ENCODE measurements around the gene SLC32A1.

The SLC32A1 gene

DNA sequence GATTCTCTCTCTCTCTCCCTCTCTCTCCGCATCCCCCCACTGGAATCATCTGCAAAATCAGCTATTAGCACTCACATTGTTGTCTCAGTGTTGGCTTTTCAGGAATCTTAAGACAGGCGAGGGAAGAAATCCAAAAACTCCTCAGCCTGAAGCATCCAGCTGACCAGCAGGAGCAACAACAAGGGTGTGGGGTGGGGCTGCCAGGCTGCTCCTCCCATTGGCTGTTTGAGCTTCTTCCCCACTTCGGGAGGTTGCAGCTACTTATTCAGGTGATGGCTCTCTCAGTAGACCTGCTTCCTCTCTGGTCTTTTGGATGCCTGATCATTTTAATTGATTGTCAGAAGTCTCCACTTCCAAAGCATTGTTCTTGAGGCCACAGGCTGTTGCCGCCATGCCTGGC, 24.1 kb upstream of the SLC32A1 start:
- Histone ChIP-seq H3K27me3 (ENCODE audit: control insufficient read depth, low read length) (peaks cover 21% of the 10 kb centered on the region; the same call in 1 of the 2 replicates), H3K27ac (ENCODE audit: low read depth, low read length) (no peak overlapping the region), H3F3A (ENCODE audit: control insufficient read depth, insufficient read depth) (no peaks in the 10 kb centered on the region), H3K79me2 (ENCODE audit: control insufficient read depth, low read length) (no peaks in the 10 kb centered on the region), H3K4me3 (ENCODE audit: low read length) (no peak overlapping the region), H3K9me2 (replicated peaks; ENCODE audit: control insufficient read depth, low read length) (no peaks in the 10 kb centered on the region), H3K4me2 (ENCODE audit: low read length) (no peak overlapping the region), H3K9me3 (ENCODE audit: control insufficient read depth, insufficient read depth, low read length) (no peaks in the 10 kb centered on the region), H3K36me3 (ENCODE audit: control insufficient read depth, low read length) (no peaks in the 10 kb centered on the region), H4K20me1 (ENCODE audit: control insufficient read depth, insufficient read depth, low read depth, low read length) (no peaks in the 10 kb centered on the region), H3K4me1 (ENCODE audit: control insufficient read depth, low read length) (no peaks in the 10 kb centered on the region)
- TF ChIP-seq EZH2phosphoT487 (IDR thresholded peaks at IDR 0.05; ENCODE audit: borderline replicate concordance, low read length) = no peak
- TF ChIP-seq, protein P1, sequence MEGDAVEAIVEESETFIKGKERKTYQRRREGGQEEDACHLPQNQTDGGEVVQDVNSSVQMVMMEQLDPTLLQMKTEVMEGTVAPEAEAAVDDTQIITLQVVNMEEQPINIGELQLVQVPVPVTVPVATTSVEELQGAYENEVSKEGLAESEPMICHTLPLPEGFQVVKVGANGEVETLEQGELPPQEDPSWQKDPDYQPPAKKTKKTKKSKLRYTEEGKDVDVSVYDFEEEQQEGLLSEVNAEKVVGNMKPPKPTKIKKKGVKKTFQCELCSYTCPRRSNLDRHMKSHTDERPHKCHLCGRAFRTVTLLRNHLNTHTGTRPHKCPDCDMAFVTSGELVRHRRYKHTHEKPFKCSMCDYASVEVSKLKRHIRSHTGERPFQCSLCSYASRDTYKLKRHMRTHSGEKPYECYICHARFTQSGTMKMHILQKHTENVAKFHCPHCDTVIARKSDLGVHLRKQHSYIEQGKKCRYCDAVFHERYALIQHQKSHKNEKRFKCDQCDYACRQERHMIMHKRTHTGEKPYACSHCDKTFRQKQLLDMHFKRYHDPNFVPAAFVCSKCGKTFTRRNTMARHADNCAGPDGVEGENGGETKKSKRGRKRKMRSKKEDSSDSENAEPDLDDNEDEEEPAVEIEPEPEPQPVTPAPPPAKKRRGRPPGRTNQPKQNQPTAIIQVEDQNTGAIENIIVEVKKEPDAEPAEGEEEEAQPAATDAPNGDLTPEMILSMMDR (IDR thresholded peaks at IDR 0.05; ENCODE audit: low read depth, low read length, poor library complexity, severe bottlenecking) = no peak

DNA sequence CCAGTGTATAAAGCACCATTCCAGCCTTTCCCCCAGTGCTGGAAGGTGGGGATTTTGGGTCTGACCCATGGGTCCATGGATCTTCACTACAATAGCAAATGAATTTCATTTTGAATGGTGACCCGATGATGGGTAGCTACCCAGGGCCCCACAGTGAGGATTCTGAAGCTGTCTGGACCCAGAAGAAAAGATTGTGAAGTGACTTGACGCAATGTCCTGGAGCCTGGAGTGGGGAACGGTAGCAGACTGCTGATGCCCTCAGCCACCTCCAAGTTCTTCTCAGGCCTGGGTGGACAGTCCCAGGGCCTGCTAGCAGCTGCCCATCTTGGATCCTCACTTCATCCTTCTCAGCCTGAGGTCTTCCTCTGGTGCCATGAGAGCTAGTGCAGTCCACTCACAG, 23.4 kb upstream of the SLC32A1 start:
- no peak overlapping the region for H3K27ac ChIP-seq (ENCODE audit: low read depth, low read length)
- no peak overlapping the region for H3K4me3 ChIP-seq (ENCODE audit: low read length)
- H3K9me3 ChIP-seq (ENCODE audit: control insufficient read depth, insufficient read depth, low read length) = no peaks in the 10 kb centered on the region
- H3K79me2 ChIP-seq (ENCODE audit: control insufficient read depth, low read length) = no peaks in the 10 kb centered on the region
- H3K27me3 ChIP-seq (ENCODE audit: control insufficient read depth, low read length) = peaks cover 23% of the 10 kb centered on the region; the same call in 1 of the 2 replicates
- TF ChIP-seq, protein P1 (IDR thresholded peaks at IDR 0.05; ENCODE audit: low read depth, low read length, poor library complexity, severe bottlenecking) = no peak
- TF ChIP-seq EZH2phosphoT487 (IDR thresholded peaks at IDR 0.05; ENCODE audit: borderline replicate concordance, low read length) = no peak
- no peaks in the 10 kb centered on the region for H3K36me3 ChIP-seq (ENCODE audit: control insufficient read depth, low read length)
- H3K4me2 ChIP-seq (ENCODE audit: low read length) = no peak overlapping the region
- no peaks in the 10 kb centered on the region for H3K4me1 ChIP-seq (ENCODE audit: control insufficient read depth, low read length)
- no peaks in the 10 kb centered on the region for H3F3A ChIP-seq (ENCODE audit: control insufficient read depth, insufficient read depth)
- no peaks in the 10 kb centered on the region for H3K9me2 ChIP-seq (replicated peaks; ENCODE audit: control insufficient read depth, low read length)
- no peaks in the 10 kb centered on the region for H4K20me1 ChIP-seq (ENCODE audit: control insufficient read depth, insufficient read depth, low read depth, low read length)

DNA sequence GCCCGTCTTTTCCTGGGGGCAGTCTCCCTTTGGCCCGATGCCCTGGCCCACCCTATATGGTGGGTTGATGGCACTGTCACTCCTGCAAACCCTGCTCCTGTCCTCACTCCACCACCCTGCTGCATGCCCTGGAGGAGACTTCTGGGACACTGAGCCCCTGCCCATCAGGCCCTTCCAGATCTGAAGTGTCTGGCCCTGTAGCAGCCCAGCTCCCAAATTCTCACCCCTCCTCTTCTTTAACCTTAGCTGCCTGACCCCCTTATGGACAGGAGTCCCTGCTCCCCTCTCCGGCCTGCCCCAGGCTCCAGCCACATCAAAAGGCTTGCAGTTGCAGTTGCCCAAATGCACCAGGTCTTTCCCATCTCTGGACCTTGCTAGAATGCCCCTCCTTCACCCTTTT, 20.8 kb upstream of the SLC32A1 start:
- TF ChIP-seq EZH2phosphoT487 (IDR thresholded peaks at IDR 0.05; ENCODE audit: borderline replicate concordance, low read length) = no peak
- TF ChIP-seq, protein P1 (IDR thresholded peaks at IDR 0.05; ENCODE audit: low read depth, low read length, poor library complexity, severe bottlenecking) = no peak
- no peaks in the 10 kb centered on the region for H3K9me2 ChIP-seq (replicated peaks; ENCODE audit: control insufficient read depth, low read length)
- no peaks in the 10 kb centered on the region for H3K9me3 ChIP-seq (ENCODE audit: control insufficient read depth, insufficient read depth, low read length)
- H3K79me2 ChIP-seq (ENCODE audit: control insufficient read depth, low read length) = no peaks in the 10 kb centered on the region
- no peaks in the 10 kb centered on the region for H4K20me1 ChIP-seq (ENCODE audit: control insufficient read depth, insufficient read depth, low read depth, low read length)
- peaks cover 25% of the 10 kb centered on the region; the same call in 1 of the 2 replicates for H3K27me3 ChIP-seq (ENCODE audit: control insufficient read depth, low read length)
- H3K4me3 ChIP-seq (ENCODE audit: low read length) = no peak overlapping the region
- H3K36me3 ChIP-seq (ENCODE audit: control insufficient read depth, low read length) = no peaks in the 10 kb centered on the region
- no peaks in the 10 kb centered on the region for H3K4me1 ChIP-seq (ENCODE audit: control insufficient read depth, low read length)
- H3K4me2 ChIP-seq (ENCODE audit: low read length) = no peak overlapping the region
- H3K27ac ChIP-seq (ENCODE audit: low read depth, low read length) = no peak overlapping the region
- no peaks in the 10 kb centered on the region for H3F3A ChIP-seq (ENCODE audit: control insufficient read depth, insufficient read depth)
